GM13976 (cell line): ENCODE results near the gene SATL1.

Experiments
- DNase-seq: peaks from one replicate; pipeline ENCODE4 v3.0.0; 2012; ENCODE audit warnings: low spot score
- CTCF ChIP-seq: IDR thresholded peaks from 2 replicates; pipeline ENCODE4 v1.5.1; 2012; ENCODE audit warnings: borderline replicate concordance, mild to moderate bottlenecking; ENCODE audit not compliant: insufficient read depth; ENCODE audit errors: extremely low read depth, missing control alignments, control extremely low read depth
- in situ Hi-C: fragments of 300-500 bp; cut with MboI; formaldehyde crosslinking; loops from one replicate; pipeline ENCODE4 v1.12.0; 2022; ENCODE audit warnings: low sequenced_read_pairs, mixed read lengths, inconsistent platforms; ENCODE audit not compliant: unreplicated experiment

SATL1 gene

GRCh38 chrX:85139422-85139821 lies 104.2 kb downstream of the SATL1 start:
- DNase-seq, result no peak
- in situ Hi-C loops, result no loop called here
- TF ChIP-seq CTCF, result no peak

- DNase-seq, result no peak
- in situ Hi-C loops, result no loop called here
- no peak for TF ChIP-seq CTCF
Measured at GRCh38 chrX:85136409-85136808, 107.2 kb downstream of the SATL1 start.

GRCh38 chrX:85115252-85115651 lies 128.3 kb downstream of the SATL1 start:
- in situ Hi-C loops, result no loop called here
- DNase-seq, result no peak
- TF ChIP-seq CTCF, result no peak

- in situ Hi-C loops, result no loop called here
- no peak for DNase-seq
- TF ChIP-seq CTCF, result no peak
Measured at GRCh38 chrX:85114776-85115175, 128.8 kb downstream of the SATL1 start.

- in situ Hi-C loops, result no loop called here
- TF ChIP-seq CTCF, result no peak
Measured at GRCh38 chrX:85114171-85114570, 129.4 kb downstream of the SATL1 start.

GRCh38 chrX:85113746-85114145 lies 129.8 kb downstream of the SATL1 start:
- no peak for DNase-seq
- TF ChIP-seq CTCF, result no peak
- in situ Hi-C loops, result no loop called here

More at GRCh38 chrX:85114171-85114570, 129.4 kb downstream of the SATL1 start:
- DNase-seq, result no peak

- DNase-seq, result no peak
- no peak for TF ChIP-seq CTCF
- in situ Hi-C loops, result no loop called here
Measured at GRCh38 chrX:85112293-85112692, 131.3 kb downstream of the SATL1 start.
